HCT116 (cell line): ENCODE results near the gene SSB. TPM values are rescaled to one million over a fixed set of nuclear protein-coding genes. Genes with fewer than 3 reads are reported as not detected.

Experiments
- ATAC-seq: fragments of 200-7000 bp; cut with Tn5 transposase; 2 replicates; pipeline ENCODE4 v1.9.1; 2020; ENCODE audit warnings: mild to moderate bottlenecking, moderate library complexity
- BruUV-seq: library from RNA; stranded (reverse); fragments of 400-500 nt; replicated peaks from 2 replicates; lab custom pipeline; 2021; lab: Mats Ljungman, UMichigan
- CTCF ChIA-PET: fragments of 300-600 bp; sonication (Branson Sonifier 250); formaldehyde crosslinking; loops from one replicate; lab custom pipeline; 2021; ENCODE audit warnings: antibody characterized with exemption; lab: Charles Lee
- POLR2A ChIA-PET: fragments of 300-600, 350-600 bp; sonication (Branson Sonifier 250); formaldehyde crosslinking; loops from one replicate; lab custom pipeline; 2021; ENCODE audit warnings: antibody characterized with exemption; lab: Charles Lee
- RAD21 ChIA-PET, 2 experiments: fragments of 300-600 bp; sonication (Branson Sonifier 250); formaldehyde crosslinking; loops; one replicate each; lab custom pipeline; 2023; ENCODE audit warnings: low total read pairs in 2 of 2; ENCODE audit not compliant: uncharacterized antibody in 2 of 2, unreplicated experiment in 2 of 2, low non-redundant PET in 1 of 2; lab: Charles Lee
- DNase-seq: peaks from one replicate; pipeline ENCODE4 v3.0.0-alpha.2; 2010; ENCODE audit warnings: low read depth, low spot score
- H2AFZ ChIP-seq: fragments of 200-600 bp; shearing (Covaris generic), sonication (generic); 2 replicates; pipeline ENCODE4 v1.6.1; 2017; ENCODE audit warnings: low read depth, mixed run types, mixed read lengths, antibody characterized with exemption, low read length; ENCODE audit not compliant: poor library complexity, severe bottlenecking
- H3K27ac ChIP-seq: 2 replicates; pipeline ENCODE4 v1.5.1; 2012; ENCODE audit warnings: low read depth, low read length
- H3K27me3 ChIP-seq: fragments of 200-600 bp; sonication (generic); 2 replicates; pipeline ENCODE4 v1.6.1; 2016; ENCODE audit warnings: mixed run types, low read length, mixed read lengths; ENCODE audit not compliant: insufficient read depth
- H3K36me3 ChIP-seq, 2 experiments: fragments of 200-500 bp in 1 of 2; fragments of 200-600 bp in 1 of 2; sonication (Bioruptor generic) in 1 of 2; sonication (generic) in 1 of 2; 2 replicates each; pipeline versions ENCODE4 v1.5.1 to v1.6.1; 2014 to 2016; ENCODE audit warnings: low read length in 2 of 2, inconsistent platforms in 1 of 2, mixed read lengths in 1 of 2, mixed run types in 1 of 2; ENCODE audit not compliant: insufficient read depth in 2 of 2, control insufficient read depth in 1 of 2
- H3K4me1 ChIP-seq, 2 experiments: fragments of 200-600 bp in 1 of 2; sonication (generic) in 1 of 2; 2 replicates each; pipeline versions ENCODE4 v1.5.1 to v1.6.1; 2012 to 2017; ENCODE audit warnings: low read length in 2 of 2, inconsistent platforms in 1 of 2, mild to moderate bottlenecking in 1 of 2, mixed read lengths in 1 of 2, mixed run types in 1 of 2, moderate library complexity in 1 of 2; ENCODE audit not compliant: insufficient read depth in 2 of 2, control insufficient read depth in 1 of 2
- H3K4me2 ChIP-seq: fragments of 200-600 bp; sonication (generic); 2 replicates; pipeline ENCODE4 v1.6.1; 2017; ENCODE audit warnings: mixed run types, low read length, mixed read lengths
- H3K4me3 ChIP-seq, 2 experiments: fragments of 200-600 bp in 1 of 2; sonication (generic) in 1 of 2; replicated peaks in 1 of 2; 2 replicates each; pipeline ENCODE4 v1.5.1; 2011 to 2016; ENCODE audit warnings: low read length in 2 of 2, control low read depth in 1 of 2, low read depth in 1 of 2, mild to moderate bottlenecking in 1 of 2, mixed read lengths in 1 of 2, mixed run types in 1 of 2
- H3K79me2 ChIP-seq: fragments of 200-600 bp; sonication (generic); 2 replicates; pipeline ENCODE4 v1.6.1; 2017; ENCODE audit warnings: mild to moderate bottlenecking, mixed run types, low read length, moderate library complexity, mixed read lengths; ENCODE audit not compliant: insufficient read depth
- H3K9ac ChIP-seq: fragments of 200-600 bp; sonication (generic); 2 replicates; pipeline ENCODE4 v1.6.1; 2016; ENCODE audit warnings: low read length, mixed read lengths
- H3K9me2 ChIP-seq: fragments of 200-600 bp; sonication (generic), shearing (Covaris generic); 2 replicates; pipeline ENCODE4 v1.6.1; 2017; ENCODE audit warnings: mixed run types, mild to moderate bottlenecking, moderate library complexity; ENCODE audit not compliant: insufficient read depth
- H3K9me3 ChIP-seq, 2 experiments: fragments of 200-500 bp in 1 of 2; fragments of 200-600 bp in 1 of 2; sonication (Bioruptor generic) in 1 of 2; sonication (generic) in 1 of 2; 2 replicates each; pipeline ENCODE4 v1.6.1; 2014 to 2017; ENCODE audit warnings: low read length in 2 of 2, mixed read lengths in 2 of 2, inconsistent platforms in 1 of 2, low read depth in 1 of 2, mild to moderate bottlenecking in 1 of 2, mixed run types in 1 of 2, moderate library complexity in 1 of 2; ENCODE audit not compliant: control insufficient read depth in 1 of 2, insufficient read depth in 1 of 2
- H4K20me1 ChIP-seq: fragments of 200-600 bp; sonication (generic), shearing (Covaris generic); 2 replicates; pipeline ENCODE4 v1.6.1; 2017; ENCODE audit warnings: mixed run types, mild to moderate bottlenecking, moderate library complexity; ENCODE audit not compliant: insufficient read depth
- CBX3 ChIP-seq: IDR thresholded peaks from 2 replicates; pipeline ENCODE4 v1.6.1; 2012; ENCODE audit warnings: low read depth
- CEBPB ChIP-seq: IDR thresholded peaks from 2 replicates; pipeline ENCODE4 v1.6.1; 2012; ENCODE audit warnings: low read depth
- ELF1 ChIP-seq: IDR thresholded peaks from 2 replicates; pipeline ENCODE4 v1.6.1; 2012; ENCODE audit warnings: low read depth, borderline replicate concordance
- EZH2 ChIP-seq: fragments of 200-600 bp; sonication (generic); IDR thresholded peaks from 2 replicates; pipeline ENCODE4 v1.6.1; 2017; ENCODE audit warnings: antibody characterized with exemption, mixed run types
- FOSL1 ChIP-seq: IDR thresholded peaks from 2 replicates; pipeline ENCODE4 v1.6.1; 2012; ENCODE audit warnings: low read depth
- JUND ChIP-seq: IDR thresholded peaks from 2 replicates; pipeline ENCODE4 v1.6.1; 2012
- MAX ChIP-seq: IDR thresholded peaks from 2 replicates; pipeline ENCODE4 v1.6.1; 2012
- POLR2A ChIP-seq: IDR thresholded peaks from 2 replicates; pipeline ENCODE4 v1.7.0; 2011; ENCODE audit warnings: borderline replicate concordance; ENCODE audit not compliant: insufficient read depth, insufficient read length; ENCODE audit errors: extremely low read depth
- POLR2AphosphoS5 ChIP-seq: IDR thresholded peaks from 2 replicates; pipeline ENCODE4 v1.6.1; 2011; ENCODE audit warnings: mild to moderate bottlenecking, low read depth, low read length, moderate library complexity
- RAD21 ChIP-seq: IDR thresholded peaks from 2 replicates; pipeline ENCODE4 v1.6.1; 2012; ENCODE audit warnings: low read depth, mild to moderate bottlenecking
- SRF ChIP-seq: IDR thresholded peaks from 2 replicates; pipeline ENCODE4 v1.6.1; 2012; ENCODE audit warnings: low read depth
- TCF7L2 ChIP-seq: IDR thresholded peaks from 2 replicates; pipeline ENCODE4 v1.7.0; 2011; ENCODE audit warnings: borderline replicate concordance, inconsistent platforms; ENCODE audit not compliant: insufficient read depth, insufficient read length; ENCODE audit errors: extremely low read depth
- YY1 ChIP-seq: IDR thresholded peaks from 2 replicates; pipeline ENCODE4 v1.6.1; 2011; ENCODE audit warnings: low read length, low read depth, moderate library complexity, mild to moderate bottlenecking; ENCODE audit not compliant: insufficient replicate concordance; ENCODE audit errors: extremely low read depth
- ZFX ChIP-seq: fragments of 450-650 bp; IDR thresholded peaks from 2 replicates; pipeline ENCODE4 v1.6.1; 2017
- intact Hi-C: fragments of 100-400 bp; cut with micrococcal nuclease; formaldehyde crosslinking; loops from 2 replicates; pipeline ENCODE4 v1.10.0; 2022
- total RNA-seq: library from RNA; stranded (reverse); gene quantifications from one replicate; pipeline ENCODE4 v1.2.1, GENCODE V29; 2021; ENCODE audit not compliant: unreplicated experiment
- TF ChIP-seq, protein P1 (sequence below): IDR thresholded peaks from 2 replicates; pipeline ENCODE4 v1.6.1; 2011; ENCODE audit warnings: mild to moderate bottlenecking, low read length, moderate library complexity; ENCODE audit not compliant: insufficient replicate concordance; ENCODE audit errors: extremely low read depth
- TF ChIP-seq, protein P2 (sequence below): IDR thresholded peaks from 2 replicates; pipeline ENCODE4 v1.6.1; 2012; ENCODE audit warnings: low read depth

SSB gene
- total RNA-seq, 1 experiment from 2014 or later: 117 TPM

GRCh38 chr2:169757356-169757755 lies 41.3 kb upstream of the SSB start:
- DNase-seq (no peak), ATAC-seq (no peak)
- CTCF ChIA-PET: no interaction called here
- RAD21 ChIA-PET: no interaction called here
- POLR2A ChIA-PET: no interaction called here
- Histone ChIP-seq H4K20me1 (no peaks in the 10 kb centered on the region), H3K79me2 (no peaks in the 10 kb centered on the region), H3K9ac (no peak overlapping the region), H3K27me3 (no peaks in the 10 kb centered on the region), H2AFZ (no peak overlapping the region), H3K9me2 (no peaks in the 10 kb centered on the region), H3K4me1 (no peaks in the 10 kb centered on the region), H3K4me2 (no peak overlapping the region), H3K4me3 (no peak overlapping the region), H3K27ac (no peak overlapping the region), H3K9me3 (no peaks in the 10 kb centered on the region), H3K36me3 (no peaks in the 10 kb centered on the region)
- no TSS peak for BruUV-seq
- intact Hi-C loops: no loop called here
- TF ChIP-seq, protein P1, sequence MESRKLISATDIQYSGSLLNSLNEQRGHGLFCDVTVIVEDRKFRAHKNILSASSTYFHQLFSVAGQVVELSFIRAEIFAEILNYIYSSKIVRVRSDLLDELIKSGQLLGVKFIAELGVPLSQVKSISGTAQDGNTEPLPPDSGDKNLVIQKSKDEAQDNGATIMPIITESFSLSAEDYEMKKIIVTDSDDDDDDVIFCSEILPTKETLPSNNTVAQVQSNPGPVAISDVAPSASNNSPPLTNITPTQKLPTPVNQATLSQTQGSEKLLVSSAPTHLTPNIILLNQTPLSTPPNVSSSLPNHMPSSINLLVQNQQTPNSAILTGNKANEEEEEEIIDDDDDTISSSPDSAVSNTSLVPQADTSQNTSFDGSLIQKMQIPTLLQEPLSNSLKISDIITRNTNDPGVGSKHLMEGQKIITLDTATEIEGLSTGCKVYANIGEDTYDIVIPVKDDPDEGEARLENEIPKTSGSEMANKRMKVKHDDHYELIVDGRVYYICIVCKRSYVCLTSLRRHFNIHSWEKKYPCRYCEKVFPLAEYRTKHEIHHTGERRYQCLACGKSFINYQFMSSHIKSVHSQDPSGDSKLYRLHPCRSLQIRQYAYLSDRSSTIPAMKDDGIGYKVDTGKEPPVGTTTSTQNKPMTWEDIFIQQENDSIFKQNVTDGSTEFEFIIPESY: no peak
- TF ChIP-seq CEBPB: no peak
- TF ChIP-seq YY1: no peak
- no peak for TF ChIP-seq MAX
- TF ChIP-seq RAD21: no peak
- TF ChIP-seq SRF: no peak
- TF ChIP-seq, protein P2, sequence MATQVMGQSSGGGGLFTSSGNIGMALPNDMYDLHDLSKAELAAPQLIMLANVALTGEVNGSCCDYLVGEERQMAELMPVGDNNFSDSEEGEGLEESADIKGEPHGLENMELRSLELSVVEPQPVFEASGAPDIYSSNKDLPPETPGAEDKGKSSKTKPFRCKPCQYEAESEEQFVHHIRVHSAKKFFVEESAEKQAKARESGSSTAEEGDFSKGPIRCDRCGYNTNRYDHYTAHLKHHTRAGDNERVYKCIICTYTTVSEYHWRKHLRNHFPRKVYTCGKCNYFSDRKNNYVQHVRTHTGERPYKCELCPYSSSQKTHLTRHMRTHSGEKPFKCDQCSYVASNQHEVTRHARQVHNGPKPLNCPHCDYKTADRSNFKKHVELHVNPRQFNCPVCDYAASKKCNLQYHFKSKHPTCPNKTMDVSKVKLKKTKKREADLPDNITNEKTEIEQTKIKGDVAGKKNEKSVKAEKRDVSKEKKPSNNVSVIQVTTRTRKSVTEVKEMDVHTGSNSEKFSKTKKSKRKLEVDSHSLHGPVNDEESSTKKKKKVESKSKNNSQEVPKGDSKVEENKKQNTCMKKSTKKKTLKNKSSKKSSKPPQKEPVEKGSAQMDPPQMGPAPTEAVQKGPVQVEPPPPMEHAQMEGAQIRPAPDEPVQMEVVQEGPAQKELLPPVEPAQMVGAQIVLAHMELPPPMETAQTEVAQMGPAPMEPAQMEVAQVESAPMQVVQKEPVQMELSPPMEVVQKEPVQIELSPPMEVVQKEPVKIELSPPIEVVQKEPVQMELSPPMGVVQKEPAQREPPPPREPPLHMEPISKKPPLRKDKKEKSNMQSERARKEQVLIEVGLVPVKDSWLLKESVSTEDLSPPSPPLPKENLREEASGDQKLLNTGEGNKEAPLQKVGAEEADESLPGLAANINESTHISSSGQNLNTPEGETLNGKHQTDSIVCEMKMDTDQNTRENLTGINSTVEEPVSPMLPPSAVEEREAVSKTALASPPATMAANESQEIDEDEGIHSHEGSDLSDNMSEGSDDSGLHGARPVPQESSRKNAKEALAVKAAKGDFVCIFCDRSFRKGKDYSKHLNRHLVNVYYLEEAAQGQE: no peak
- TF ChIP-seq POLR2AphosphoS5: no peak
- no peak for TF ChIP-seq ZFX
- TF ChIP-seq JUND: no peak
- TF ChIP-seq POLR2A: no peak
- no peak for TF ChIP-seq FOSL1
- no peak for TF ChIP-seq CBX3
- no peak for TF ChIP-seq ELF1
- TF ChIP-seq EZH2: no peak
- TF ChIP-seq TCF7L2: no peak
